A673 (cell line): ENCODE measurements around the gene HNRNPF. TPM values are rescaled to one million over a fixed set of nuclear protein-coding genes. Genes with fewer than 3 reads are reported as not detected.

ENCODE experiments used
- BruUV-seq: library from RNA; stranded (reverse); fragments of 400-500 nt; replicated peaks from 2 replicates; lab custom pipeline; 2021; lab: Mats Ljungman, UMichigan
- CTCF ChIA-PET: fragments of 300-600 bp; sonication (Branson Sonifier 250); formaldehyde crosslinking; loops from one replicate; lab custom pipeline; 2022; ENCODE audit warnings: antibody characterized with exemption; lab: Charles Lee
- POLR2A ChIA-PET: fragments of 300-600 bp; sonication (Branson Sonifier 250); formaldehyde crosslinking; loops from one replicate; lab custom pipeline; 2022; ENCODE audit warnings: antibody characterized with exemption; ENCODE audit not compliant: low non-redundant PET; lab: Charles Lee
- DNase-seq: peaks from one replicate; pipeline ENCODE4 v3.0.0-alpha.2; 2015; ENCODE audit warnings: low spot score
- H3K27ac ChIP-seq: fragments of 200-600 bp; sonication (generic); 2 replicates; pipeline ENCODE4 v1.5.1; 2016; ENCODE audit warnings: mixed run types, low read depth, mild to moderate bottlenecking, mixed read lengths, antibody characterized with exemption, low read length; ENCODE audit not compliant: poor library complexity, severe bottlenecking
- H3K27me3 ChIP-seq: fragments of 200-600 bp; sonication (generic); replicated peaks from 2 replicates; pipeline ENCODE4 v1.6.1; 2017; ENCODE audit warnings: mixed run types, low read depth, mild to moderate bottlenecking, mixed read lengths, antibody characterized with exemption, low read length; ENCODE audit not compliant: insufficient read depth, poor library complexity
- H3K36me3 ChIP-seq: fragments of 200-600 bp; sonication (generic); 2 replicates; pipeline ENCODE4 v1.6.1; 2016; ENCODE audit warnings: mixed run types, mild to moderate bottlenecking, mixed read lengths, antibody characterized with exemption, low read length; ENCODE audit not compliant: insufficient read depth, poor library complexity, severe bottlenecking
- H3K4me1 ChIP-seq: fragments of 200-600 bp; sonication (generic); 2 replicates; pipeline ENCODE4 v1.6.1; 2017; ENCODE audit warnings: mixed run types, mild to moderate bottlenecking, mixed read lengths, antibody characterized with exemption, low read length; ENCODE audit not compliant: insufficient read depth, poor library complexity, severe bottlenecking
- H3K4me3 ChIP-seq: fragments of 200-600 bp; sonication (generic); 2 replicates; pipeline ENCODE4 v1.5.1; 2016; ENCODE audit warnings: low read depth, mixed run types, mild to moderate bottlenecking, mixed read lengths, low read length; ENCODE audit not compliant: poor library complexity, severe bottlenecking
- H3K9me3 ChIP-seq: fragments of 200-600 bp; sonication (generic); 2 replicates; pipeline ENCODE4 v1.6.1; 2016; ENCODE audit warnings: mixed run types, low read depth, mild to moderate bottlenecking, mixed read lengths, antibody characterized with exemption, low read length; ENCODE audit not compliant: poor library complexity, severe bottlenecking
- EZH2 ChIP-seq: fragments of 200-600 bp; sonication (generic); IDR thresholded peaks from 2 replicates; pipeline ENCODE4 v1.6.1; 2017; ENCODE audit warnings: borderline replicate concordance, low read depth, mild to moderate bottlenecking, mixed read lengths, antibody characterized with exemption, low read length; ENCODE audit not compliant: poor library complexity, severe bottlenecking
- intact Hi-C: fragments of 100-400 bp; cut with micrococcal nuclease; formaldehyde crosslinking; loops from one replicate; pipeline ENCODE4 v1.10.0; 2022; ENCODE audit not compliant: unreplicated experiment
- total RNA-seq: library from RNA; stranded (reverse); gene quantifications from 2 replicates; pipeline ENCODE4 v1.2.3, GENCODE V29; 2021
- TF ChIP-seq, protein P1 (sequence below): fragments of 300-800, 200-600 bp; sonication (generic); conservative IDR thresholded peaks from 2 replicates; pipeline ENCODE4 v1.5.1; 2017; ENCODE audit warnings: low read depth, mild to moderate bottlenecking, antibody characterized with exemption, low read length, moderate library complexity, mixed read lengths

The HNRNPF gene
- total RNA-seq, 1 experiment from 2014 or later = 277 TPM

DNA sequence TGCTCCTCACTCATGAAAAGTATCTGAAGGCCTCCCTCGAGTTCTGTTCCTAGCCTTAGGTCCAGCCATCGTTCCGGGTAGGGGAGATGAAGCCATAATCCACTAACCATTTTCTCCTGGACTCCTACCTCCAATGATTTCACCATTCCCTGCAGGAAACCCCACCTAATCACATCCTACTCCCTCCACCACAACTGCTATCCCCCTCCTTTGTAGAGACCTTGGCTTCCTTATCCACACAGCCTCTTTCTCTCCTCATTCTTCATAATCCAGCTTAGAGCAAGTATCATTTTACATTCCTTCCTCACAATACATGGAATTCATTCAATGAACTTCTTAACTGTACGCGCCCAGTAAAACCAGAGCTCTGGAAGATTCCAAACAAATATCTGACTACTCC lies 18.7 kb downstream of the HNRNPF start:
- DNase-seq = no peak
- intact Hi-C loops = no loop called here
- Histone ChIP-seq H3K27me3 (no peaks in the 10 kb centered on the region), H3K27ac (no peak overlapping the region), H3K4me3 (no peak overlapping the region), H3K9me3 (no peaks in the 10 kb centered on the region), H3K4me1 (peaks cover 6% of the 10 kb centered on the region), H3K36me3 (peaks cover 100% of the 10 kb centered on the region)
- POLR2A ChIA-PET = interaction anchor here (0.8 kb wide), 1 partner anchor 54 kb away, joined by 3 read pairs; no protein-coding TSS in a partner anchor
- no TSS peak for BruUV-seq
- CTCF ChIA-PET = no interaction called here
- TF ChIP-seq, protein P1, sequence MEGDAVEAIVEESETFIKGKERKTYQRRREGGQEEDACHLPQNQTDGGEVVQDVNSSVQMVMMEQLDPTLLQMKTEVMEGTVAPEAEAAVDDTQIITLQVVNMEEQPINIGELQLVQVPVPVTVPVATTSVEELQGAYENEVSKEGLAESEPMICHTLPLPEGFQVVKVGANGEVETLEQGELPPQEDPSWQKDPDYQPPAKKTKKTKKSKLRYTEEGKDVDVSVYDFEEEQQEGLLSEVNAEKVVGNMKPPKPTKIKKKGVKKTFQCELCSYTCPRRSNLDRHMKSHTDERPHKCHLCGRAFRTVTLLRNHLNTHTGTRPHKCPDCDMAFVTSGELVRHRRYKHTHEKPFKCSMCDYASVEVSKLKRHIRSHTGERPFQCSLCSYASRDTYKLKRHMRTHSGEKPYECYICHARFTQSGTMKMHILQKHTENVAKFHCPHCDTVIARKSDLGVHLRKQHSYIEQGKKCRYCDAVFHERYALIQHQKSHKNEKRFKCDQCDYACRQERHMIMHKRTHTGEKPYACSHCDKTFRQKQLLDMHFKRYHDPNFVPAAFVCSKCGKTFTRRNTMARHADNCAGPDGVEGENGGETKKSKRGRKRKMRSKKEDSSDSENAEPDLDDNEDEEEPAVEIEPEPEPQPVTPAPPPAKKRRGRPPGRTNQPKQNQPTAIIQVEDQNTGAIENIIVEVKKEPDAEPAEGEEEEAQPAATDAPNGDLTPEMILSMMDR = no peak
- TF ChIP-seq EZH2 = no peak

DNA sequence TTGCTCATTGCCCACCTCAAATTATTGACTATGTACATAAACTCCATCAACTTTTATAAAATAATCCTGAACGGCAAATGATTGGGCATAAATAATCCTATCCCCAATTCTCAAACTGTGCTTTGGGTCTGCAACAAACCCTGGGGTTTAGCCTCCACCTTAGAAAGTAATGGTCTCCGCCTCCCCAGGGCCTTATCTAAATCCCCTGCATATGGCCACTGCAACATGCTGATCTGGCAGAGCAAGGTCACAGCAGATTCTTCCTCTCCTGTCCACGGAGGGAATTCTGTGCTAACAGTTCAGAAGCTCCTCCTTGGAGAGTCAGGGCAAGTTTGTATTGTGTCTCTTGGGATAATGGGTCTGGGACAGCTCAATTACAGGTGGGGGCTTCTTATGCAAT lies 19.1 kb downstream of the HNRNPF start:
- no peak for TF ChIP-seq EZH2
- TF ChIP-seq, protein P1 = no peak
- ChIA-PET POLR2A (interaction anchor here (0.8 kb wide), 1 partner anchor 54 kb away, joined by 3 read pairs; no protein-coding TSS in a partner anchor), CTCF (no interaction called here)
- Histone ChIP-seq H3K27me3 (no peaks in the 10 kb centered on the region), H3K4me3 (no peak overlapping the region), H3K27ac (no peak overlapping the region), H3K4me1 (peaks cover 5% of the 10 kb centered on the region), H3K36me3 (peaks cover 98% of the 10 kb centered on the region), H3K9me3 (no peaks in the 10 kb centered on the region)
- intact Hi-C loops = loop anchor here (2.0 kb wide), 1 partner anchor 73 kb away; no protein-coding TSS in a partner anchor
- BruUV-seq = no TSS peak
- no peak for DNase-seq

DNA sequence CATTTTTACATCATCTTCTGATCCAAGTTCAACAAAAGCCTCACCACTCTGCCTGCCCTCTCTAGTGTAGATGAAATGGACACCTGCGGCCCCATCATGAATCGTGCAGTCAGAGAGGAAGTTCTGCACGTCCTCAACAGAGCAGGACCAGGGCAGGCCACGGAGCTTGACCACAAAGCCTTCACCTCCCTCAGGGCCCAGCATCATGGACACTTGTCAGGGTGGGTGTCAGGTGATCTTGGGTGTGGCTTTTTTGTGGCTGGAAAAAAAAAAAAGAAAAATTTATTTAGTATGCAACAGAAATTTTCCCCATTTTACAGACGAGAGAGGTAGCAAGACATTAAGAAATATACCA lies 21.3 kb downstream of the HNRNPF start:
- Histone ChIP-seq H3K27me3 (no peaks in the 10 kb centered on the region), H3K27ac (no peak overlapping the region), H3K36me3 (peaks cover 76% of the 10 kb centered on the region), H3K4me3 (no peak overlapping the region), H3K9me3 (no peaks in the 10 kb centered on the region), H3K4me1 (no peaks in the 10 kb centered on the region)
- no peak for DNase-seq
- POLR2A ChIA-PET = interaction anchor here (0.5 kb wide), 1 partner anchor 9 kb away, joined by 3 read pairs; no protein-coding TSS in a partner anchor
- BruUV-seq = no TSS peak
- CTCF ChIA-PET = no interaction called here
- intact Hi-C loops = loop anchor here (2.0 kb wide), 1 partner anchor 75 kb away; no protein-coding TSS in a partner anchor
- TF ChIP-seq, protein P1 = no peak
- no peak for TF ChIP-seq EZH2
